ES-I3 (cell line): ENCODE data around the gene TESMIN.

Experiments
- H3K36me3 ChIP-seq: 2 replicates; pipeline ENCODE4 v1.6.1; 2013; ENCODE audit warnings: mild to moderate bottlenecking, low read length, control low read depth, moderate library complexity; ENCODE audit not compliant: insufficient read depth
- H3K4me1 ChIP-seq: 2 replicates; pipeline ENCODE4 v1.6.1; 2013; ENCODE audit warnings: mild to moderate bottlenecking, control low read depth, low read length; ENCODE audit not compliant: insufficient read depth
- H3K9ac ChIP-seq: 2 replicates; pipeline ENCODE4 v1.6.1; 2013; ENCODE audit warnings: low read depth, mild to moderate bottlenecking, low read length, moderate library complexity
- H3K9me3 ChIP-seq: 2 replicates; pipeline ENCODE4 v1.6.1; 2013; ENCODE audit warnings: mild to moderate bottlenecking, low read length, moderate library complexity; ENCODE audit not compliant: control insufficient read depth, insufficient read depth

Gene TESMIN

DNA sequence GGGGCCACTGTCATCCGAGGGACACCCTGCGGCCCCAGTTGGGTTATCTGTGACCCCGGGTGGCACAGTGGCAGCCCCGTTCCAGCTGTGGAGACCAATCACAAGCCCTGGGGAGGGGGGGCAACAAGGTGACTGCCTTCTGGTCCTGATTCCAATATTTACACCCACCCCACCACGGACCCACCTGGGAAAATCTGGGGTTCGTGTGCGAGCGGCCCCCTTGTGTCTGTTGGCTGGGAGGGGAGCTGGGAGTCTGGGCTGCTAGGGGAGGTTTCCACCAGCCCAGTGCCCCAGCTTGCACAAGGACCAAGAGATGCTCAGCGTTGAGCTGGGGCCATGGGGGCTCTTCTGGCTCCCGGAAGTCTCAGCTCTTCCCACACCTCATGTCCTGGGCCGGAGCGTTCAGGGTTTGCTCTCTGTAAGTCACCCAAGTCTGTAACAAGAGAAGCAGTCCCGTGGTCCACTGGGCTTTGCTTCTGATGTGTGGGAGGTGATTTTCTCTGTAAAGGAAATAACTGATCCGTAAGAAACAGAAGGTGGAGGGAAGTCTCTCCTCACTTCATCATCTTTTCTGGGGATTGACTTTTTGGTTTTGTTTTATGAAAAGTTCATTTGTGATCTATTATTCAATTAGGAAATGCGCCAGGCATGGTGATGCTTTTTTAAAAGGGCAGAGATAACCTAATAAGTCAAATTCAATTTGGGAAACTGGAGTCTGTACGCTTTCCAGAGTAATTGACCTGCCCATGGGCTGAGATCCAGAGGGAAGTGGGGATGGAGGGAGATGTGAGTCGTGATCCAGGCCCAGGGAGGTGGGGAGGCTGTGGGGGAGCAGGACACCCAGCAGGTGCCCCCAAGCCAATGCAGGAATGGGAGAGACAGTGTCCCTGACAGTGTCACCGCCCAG lies 89.4 kb downstream of the TESMIN start:
- Histone ChIP-seq H3K9ac (no peak overlapping the region), H3K4me1 (no peaks in the 10 kb centered on the region), H3K36me3 (no peaks in the 10 kb centered on the region)

DNA sequence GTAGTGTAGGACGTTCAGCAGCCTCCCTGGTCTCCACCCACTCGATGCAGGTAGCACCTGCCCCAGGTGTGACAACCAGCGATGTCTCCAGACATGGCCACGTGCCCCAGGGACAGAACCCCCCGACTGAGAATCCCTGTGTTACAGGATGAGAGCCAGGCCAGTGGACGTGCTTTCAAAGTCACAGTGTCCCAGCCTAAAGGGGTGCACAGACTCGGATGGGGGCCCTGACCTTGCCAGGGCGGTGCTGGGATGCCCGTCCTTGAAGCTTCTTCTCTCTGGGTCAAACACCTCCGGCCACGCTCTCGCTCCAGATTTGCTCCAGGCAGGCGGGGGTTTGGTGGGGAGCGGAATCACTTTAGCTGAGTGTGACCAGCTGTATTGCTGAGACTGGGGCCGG lies 90.3 kb downstream of the TESMIN start:
- Histone ChIP-seq H3K4me1 (no peaks in the 10 kb centered on the region), H3K9me3 (no peaks in the 10 kb centered on the region), H3K36me3 (no peaks in the 10 kb centered on the region), H3K9ac (no peak overlapping the region)

More for the DNA sequence above, 89.4 kb downstream of the TESMIN start:
- H3K9me3 ChIP-seq, result no peaks in the 10 kb centered on the region

DNA sequence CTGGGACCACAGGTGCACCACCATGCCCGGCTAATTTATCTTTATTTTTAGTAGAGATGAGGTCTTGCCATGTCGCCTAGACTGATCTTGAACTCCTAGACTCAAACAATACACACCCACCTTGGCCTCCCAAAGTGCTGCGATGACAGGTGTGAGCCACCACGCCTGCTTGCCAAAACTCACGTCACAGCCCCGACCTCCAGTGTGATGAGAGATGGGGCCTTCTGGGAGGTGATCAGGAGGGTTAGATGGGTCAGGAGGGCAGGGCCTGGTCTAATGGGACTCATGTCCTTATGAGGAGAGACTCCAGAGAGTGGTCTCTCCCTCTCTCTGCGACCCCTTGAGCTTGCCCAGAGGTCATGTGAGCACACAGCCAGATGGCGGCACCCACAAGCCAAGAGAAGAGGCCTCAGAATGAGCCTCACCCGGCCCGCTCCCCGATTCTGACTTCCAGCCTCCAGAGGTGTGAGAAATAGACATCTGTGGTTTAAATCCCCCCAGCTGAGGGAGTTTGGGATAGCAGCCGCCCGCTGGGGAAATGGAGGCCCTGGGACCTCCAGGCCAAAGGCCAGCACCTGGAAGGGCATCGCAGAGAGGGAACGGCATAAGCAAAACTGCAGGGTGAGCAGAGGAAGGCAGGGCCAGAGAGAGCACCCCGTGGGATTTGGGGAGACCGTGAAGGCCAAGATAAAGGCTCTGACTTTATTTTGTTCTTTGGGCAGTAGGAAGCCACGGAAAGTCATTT lies 91.1 kb downstream of the TESMIN start:
- Histone ChIP-seq H3K4me1 (no peaks in the 10 kb centered on the region), H3K9ac (no peak overlapping the region), H3K9me3 (no peaks in the 10 kb centered on the region), H3K36me3 (no peaks in the 10 kb centered on the region)

DNA sequence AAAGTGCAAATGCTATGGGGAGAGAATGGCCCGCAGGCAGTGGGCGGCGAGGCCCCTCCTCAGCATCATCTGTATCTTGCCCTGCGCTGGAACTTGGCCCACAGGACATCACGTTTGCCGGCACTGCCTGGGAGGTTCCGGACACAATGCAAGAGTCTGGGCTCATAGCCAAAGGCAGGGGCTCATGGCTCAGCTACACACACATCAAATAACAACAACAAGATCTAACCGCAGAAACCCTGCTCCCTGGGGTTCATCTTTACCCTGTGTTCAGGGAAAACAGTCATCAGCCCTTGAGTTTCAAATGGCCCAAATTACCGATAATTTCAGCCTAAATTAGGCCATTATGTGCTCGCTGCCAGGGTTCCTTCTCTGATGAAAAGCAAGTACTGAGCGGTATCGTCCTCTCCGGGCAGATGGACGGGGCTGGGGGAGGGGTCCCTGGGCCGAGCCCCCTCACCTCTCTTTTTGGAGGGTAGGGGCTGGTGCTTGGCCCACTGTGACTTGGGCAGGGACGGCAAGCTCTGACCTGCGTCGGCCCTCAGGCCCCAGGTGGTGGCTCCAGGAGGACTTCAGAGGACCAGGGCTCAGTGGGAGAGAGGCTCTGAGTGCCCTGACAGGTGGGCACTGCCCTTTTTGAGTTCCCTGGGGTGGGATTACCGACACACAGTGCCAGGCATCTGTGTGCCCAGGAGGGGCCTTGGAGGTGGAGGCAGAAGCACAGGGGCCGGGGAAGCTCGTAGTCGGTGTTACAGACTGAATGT lies 92.0 kb downstream of the TESMIN start:
- Histone ChIP-seq H3K9me3 (no peaks in the 10 kb centered on the region; the same call in 1 of the 2 replicates), H3K9ac (no peak overlapping the region), H3K4me1 (no peaks in the 10 kb centered on the region), H3K36me3 (no peaks in the 10 kb centered on the region)

DNA sequence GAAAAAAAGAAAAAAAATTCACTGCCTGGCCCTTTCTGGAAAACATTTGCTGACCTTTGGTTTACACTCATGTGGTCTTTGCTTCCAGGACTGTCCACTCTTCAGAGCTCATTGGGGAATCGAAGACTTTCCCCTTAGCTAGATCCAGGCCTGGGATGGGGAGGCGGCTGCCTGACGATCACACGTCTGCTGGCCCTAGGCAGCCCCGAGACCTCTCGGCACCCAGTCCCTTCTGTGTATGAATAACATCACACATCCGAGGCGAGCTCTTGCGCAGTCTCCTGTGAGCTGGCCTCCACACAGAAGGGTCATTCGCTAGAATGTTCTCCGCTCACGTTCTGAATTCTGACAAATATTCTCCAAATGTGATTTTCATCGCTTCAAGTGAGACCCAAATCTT lies 92.7 kb downstream of the TESMIN start:
- Histone ChIP-seq H3K9me3 (no peaks in the 10 kb centered on the region; the same call in 1 of the 2 replicates), H3K9ac (no peak overlapping the region), H3K36me3 (no peaks in the 10 kb centered on the region), H3K4me1 (no peaks in the 10 kb centered on the region)

DNA sequence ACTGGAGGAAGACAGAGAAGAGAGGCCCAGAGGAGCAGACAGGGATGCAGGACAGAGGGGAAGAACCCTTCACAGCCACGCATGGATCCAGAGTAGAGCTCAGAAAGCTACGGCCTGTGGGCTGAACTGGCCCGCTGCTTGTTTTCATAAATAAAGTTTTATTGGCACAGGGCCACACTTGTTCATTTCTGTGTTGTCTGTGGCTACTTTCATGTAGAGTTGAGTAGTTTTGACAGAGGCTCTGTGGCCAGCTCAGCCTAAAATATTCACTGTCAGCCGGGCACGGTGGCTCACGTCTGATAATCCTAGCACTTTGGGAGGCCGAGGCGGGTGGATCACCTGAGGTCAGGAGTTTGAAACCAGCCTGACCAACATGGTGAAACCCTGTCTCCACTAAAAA lies 93.2 kb downstream of the TESMIN start:
- H3K36me3 ChIP-seq, result no peaks in the 10 kb centered on the region
- H3K9ac ChIP-seq, result no peak overlapping the region
- H3K4me1 ChIP-seq, result no peaks in the 10 kb centered on the region
- H3K9me3 ChIP-seq, result no peaks in the 10 kb centered on the region; the same call in 1 of the 2 replicates
